H9 (cell line): Measurements from ENCODE around the gene CEP68. TPM values are rescaled to one million over a fixed set of nuclear protein-coding genes. Genes with fewer than 3 reads are reported as not detected.

Experiments used
- DNase-seq: peaks from one replicate; pipeline ENCODE4 v3.0.0-alpha.2; 2017
- H2AFZ ChIP-seq: one replicate; pipeline ENCODE4 v1.6.1; 2013; ENCODE audit warnings: mild to moderate bottlenecking, low read length, control low read depth, moderate library complexity
- H2AK5ac ChIP-seq: 2 replicates; pipeline ENCODE4 v1.6.1; 2013; ENCODE audit warnings: low read length, control low read depth, mixed read lengths; ENCODE audit not compliant: insufficient read length
- H2BK120ac ChIP-seq: one replicate; pipeline ENCODE4 v1.6.1; 2013; ENCODE audit warnings: low read depth, mild to moderate bottlenecking, low read length, control low read depth, inconsistent platforms; ENCODE audit not compliant: poor library complexity, severe bottlenecking
- H2BK12ac ChIP-seq: 2 replicates; pipeline ENCODE4 v1.6.1; 2013; ENCODE audit warnings: low read length, control low read depth, mixed read lengths, low read depth; ENCODE audit not compliant: insufficient read length
- H2BK15ac ChIP-seq: 2 replicates; pipeline ENCODE4 v1.6.1; 2013; ENCODE audit warnings: low read depth, low read length, control low read depth
- H2BK20ac ChIP-seq: one replicate; pipeline ENCODE4 v1.6.1; 2013; ENCODE audit warnings: low read depth, mild to moderate bottlenecking, low read length, control low read depth, inconsistent platforms; ENCODE audit not compliant: poor library complexity, severe bottlenecking
- H2BK5ac ChIP-seq: 2 replicates; pipeline ENCODE4 v1.6.1; 2013; ENCODE audit warnings: low read length, control low read depth, mixed read lengths; ENCODE audit not compliant: insufficient read length
- H3K14ac ChIP-seq: 2 replicates; pipeline ENCODE4 v1.6.1; 2013; ENCODE audit warnings: low read length, control low read depth; ENCODE audit not compliant: insufficient read depth
- H3K18ac ChIP-seq: 2 replicates; pipeline ENCODE4 v1.6.1; 2013; ENCODE audit warnings: low read depth, mild to moderate bottlenecking, mixed read lengths, low read length, control low read depth; ENCODE audit not compliant: insufficient read length
- H3K23ac ChIP-seq: 2 replicates; pipeline ENCODE4 v1.6.1; 2013; ENCODE audit warnings: low read length, control low read depth, mixed read lengths, low read depth; ENCODE audit not compliant: insufficient read length
- H3K23me2 ChIP-seq: 2 replicates; pipeline ENCODE4 v1.6.1; 2013; ENCODE audit warnings: low read depth, mild to moderate bottlenecking, mixed read lengths, low read length, control low read depth; ENCODE audit not compliant: insufficient read length, poor library complexity, severe bottlenecking
- H3K27ac ChIP-seq: 2 replicates; pipeline ENCODE4 v1.5.1; 2013; ENCODE audit warnings: low read length, control low read depth, mixed read lengths, low read depth; ENCODE audit not compliant: insufficient read length
- H3K27me3 ChIP-seq: 2 replicates; pipeline ENCODE4 v1.6.1; 2013; ENCODE audit warnings: low read length, control low read depth, inconsistent platforms; ENCODE audit not compliant: insufficient read depth
- H3K4ac ChIP-seq: 2 replicates; pipeline ENCODE4 v1.6.1; 2013; ENCODE audit warnings: low read depth, mild to moderate bottlenecking, control low read depth, inconsistent platforms, low read length, moderate library complexity
- H3K4me1 ChIP-seq: 2 replicates; pipeline ENCODE4 v1.6.1; 2013; ENCODE audit warnings: low read length, control low read depth, inconsistent platforms; ENCODE audit not compliant: insufficient read depth
- H3K4me2 ChIP-seq: 2 replicates; pipeline ENCODE4 v1.6.1; 2013; ENCODE audit warnings: low read length, control low read depth, mixed read lengths; ENCODE audit not compliant: insufficient read length, insufficient read depth
- H3K56ac ChIP-seq: 2 replicates; pipeline ENCODE4 v1.6.1; 2013; ENCODE audit warnings: low read depth, mild to moderate bottlenecking, mixed read lengths, low read length, control low read depth; ENCODE audit not compliant: insufficient read length
- H3K79me1 ChIP-seq: 2 replicates; pipeline ENCODE4 v1.6.1; 2013; ENCODE audit warnings: low read depth, mild to moderate bottlenecking, moderate library complexity, low read length, control low read depth, inconsistent platforms; ENCODE audit not compliant: insufficient read depth, poor library complexity, severe bottlenecking
- H3K79me2 ChIP-seq: 2 replicates; pipeline ENCODE4 v1.6.1; 2013; ENCODE audit warnings: low read length, control low read depth, inconsistent platforms; ENCODE audit not compliant: insufficient read depth
- H3K9ac ChIP-seq: 2 replicates; pipeline ENCODE4 v1.6.1; 2013; ENCODE audit warnings: low read length, control low read depth, mixed read lengths; ENCODE audit not compliant: insufficient read length; ENCODE audit errors: extremely low read depth
- H3K9me3 ChIP-seq: one replicate; pipeline ENCODE4 v1.6.1; 2013; ENCODE audit warnings: low read depth, low read length, inconsistent platforms; ENCODE audit not compliant: control insufficient read depth
- H3T11ph ChIP-seq: one replicate; pipeline ENCODE4 v1.6.1; 2013; ENCODE audit warnings: mild to moderate bottlenecking, low read length, control low read depth, inconsistent platforms
- H4K20me1 ChIP-seq: one replicate; pipeline ENCODE4 v1.6.1; 2013; ENCODE audit not compliant: control insufficient read depth, insufficient read length, insufficient read depth
- H4K5ac ChIP-seq: 2 replicates; pipeline ENCODE4 v1.6.1; 2013; ENCODE audit warnings: low read depth, mild to moderate bottlenecking, mixed read lengths, low read length, control low read depth; ENCODE audit not compliant: insufficient read length
- H4K8ac ChIP-seq: replicated peaks from 2 replicates; pipeline ENCODE4 v1.6.1; 2013; ENCODE audit warnings: low read length, control low read depth, mixed read lengths, low read depth; ENCODE audit not compliant: insufficient read length
- H4K91ac ChIP-seq: 2 replicates; pipeline ENCODE4 v1.6.1; 2013; ENCODE audit warnings: low read depth, mild to moderate bottlenecking, moderate library complexity, mixed read lengths, low read length, control low read depth; ENCODE audit not compliant: insufficient read length
- H3K27ac Mint-ChIP-seq, 3 experiments: 2 replicates in 2 of 3; 3 replicates in 1 of 3; pipeline ENCODE4 v1.8.0; 2020 to 2021; ENCODE audit warnings: mixed read lengths in 3 of 3, mild to moderate bottlenecking in 1 of 3, moderate library complexity in 1 of 3
- H3K27me3 Mint-ChIP-seq: 2 replicates; pipeline ENCODE4 v1.8.0; 2021; ENCODE audit warnings: low read depth, mild to moderate bottlenecking, moderate library complexity, mixed read lengths
- H3K36me3 Mint-ChIP-seq, 3 experiments: 2 replicates in 2 of 3; 3 replicates in 1 of 3; pipeline ENCODE4 v1.8.0; 2020 to 2021; ENCODE audit warnings: low read depth in 3 of 3, mixed read lengths in 3 of 3; ENCODE audit not compliant: insufficient read depth in 1 of 3
- H3K4me1 Mint-ChIP-seq, 2 experiments: 2 replicates each; pipeline ENCODE4 v1.8.0; 2020; ENCODE audit warnings: mixed read lengths in 2 of 2
- H3K4me3 Mint-ChIP-seq, 2 experiments: 2 replicates in 1 of 2; 3 replicates in 1 of 2; pipeline ENCODE4 v1.8.0; 2020 to 2021; ENCODE audit warnings: mild to moderate bottlenecking in 2 of 2, mixed read lengths in 2 of 2, moderate library complexity in 1 of 2
- H3K9me3 Mint-ChIP-seq, 2 experiments: 2 replicates in 1 of 2; 3 replicates in 1 of 2; pipeline ENCODE4 v1.8.0; 2020; ENCODE audit warnings: mild to moderate bottlenecking in 2 of 2, mixed read lengths in 2 of 2, moderate library complexity in 1 of 2
- WGBS: extraction: QIAGEN DNeasy Blood & Tissue Kit; methylation state at CpG from one replicate; pipeline ENCODE4 v1.1.7; 2013; ENCODE audit warnings: missing lambda C conversion rate, low lambda C conversion rate, mixed read lengths; ENCODE audit not compliant: insufficient read length; ENCODE audit errors: extremely low coverage; 5-methylcytosine and 5-hydroxymethylcytosine counted together
- total RNA-seq: library from RNA; stranded (reverse); gene quantifications from 2 replicates; pipeline ENCODE4 v1.2.1, GENCODE V29; 2021
- TF ChIP-seq, protein P1 (sequence below): fragments of 200-600 bp; sonication (generic); conservative IDR thresholded peaks from 3 replicates; pipeline ENCODE4 v1.8.0; 2021; ENCODE audit warnings: antibody characterized with exemption, mild to moderate bottlenecking

The CEP68 gene
- total RNA-seq, 1 experiment from 2014 or later = 20.2 TPM

- H3K4me1 ChIP-seq = peaks cover 3% of the 10 kb centered on the region; the same call in 1 of the 2 replicates
- no peak overlapping the region for H3K27ac ChIP-seq
- H3K4ac ChIP-seq = no peak overlapping the region
- H3K9me3 ChIP-seq = peaks cover 2% of the 10 kb centered on the region
- H3K23ac ChIP-seq = no peak overlapping the region
- TF ChIP-seq, protein P1, sequence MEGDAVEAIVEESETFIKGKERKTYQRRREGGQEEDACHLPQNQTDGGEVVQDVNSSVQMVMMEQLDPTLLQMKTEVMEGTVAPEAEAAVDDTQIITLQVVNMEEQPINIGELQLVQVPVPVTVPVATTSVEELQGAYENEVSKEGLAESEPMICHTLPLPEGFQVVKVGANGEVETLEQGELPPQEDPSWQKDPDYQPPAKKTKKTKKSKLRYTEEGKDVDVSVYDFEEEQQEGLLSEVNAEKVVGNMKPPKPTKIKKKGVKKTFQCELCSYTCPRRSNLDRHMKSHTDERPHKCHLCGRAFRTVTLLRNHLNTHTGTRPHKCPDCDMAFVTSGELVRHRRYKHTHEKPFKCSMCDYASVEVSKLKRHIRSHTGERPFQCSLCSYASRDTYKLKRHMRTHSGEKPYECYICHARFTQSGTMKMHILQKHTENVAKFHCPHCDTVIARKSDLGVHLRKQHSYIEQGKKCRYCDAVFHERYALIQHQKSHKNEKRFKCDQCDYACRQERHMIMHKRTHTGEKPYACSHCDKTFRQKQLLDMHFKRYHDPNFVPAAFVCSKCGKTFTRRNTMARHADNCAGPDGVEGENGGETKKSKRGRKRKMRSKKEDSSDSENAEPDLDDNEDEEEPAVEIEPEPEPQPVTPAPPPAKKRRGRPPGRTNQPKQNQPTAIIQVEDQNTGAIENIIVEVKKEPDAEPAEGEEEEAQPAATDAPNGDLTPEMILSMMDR = no peak
- no peaks in the 10 kb centered on the region for H4K20me1 ChIP-seq
- Mint-ChIP-seq H3K4me1 (peaks cover 20 to 40% of the 10 kb centered on the region in 2 experiments), H3K27me3 (peaks cover 8% of the 10 kb centered on the region; the same call in 1 of the 2 replicates), H3K36me3 (peaks cover 14 to 22% (median 21%) of the 10 kb centered on the region in 3 experiments), H3K4me3 (no peak overlapping the region), H3K27ac (no peak overlapping the region), H3K9me3 (peaks cover 9 to 13% of the 10 kb centered on the region in 2 experiments)
- H3K79me1 ChIP-seq = peaks cover 3% of the 10 kb centered on the region
- no peak overlapping the region for H3K56ac ChIP-seq
- no peak for DNase-seq
- WGBS = no CpG with 5 or more reads among the region's 1 CpG
- peaks cover 6% of the 10 kb centered on the region; the same call in 1 of the 2 replicates for H3K79me2 ChIP-seq
- no peaks in the 10 kb centered on the region for H3K27me3 ChIP-seq
- H4K91ac ChIP-seq = no peak overlapping the region
- no peak overlapping the region for H2BK15ac ChIP-seq
- peaks cover 6% of the 10 kb centered on the region for H3K23me2 ChIP-seq
- H2BK20ac ChIP-seq = no peak overlapping the region
- no peak overlapping the region for H2BK12ac ChIP-seq
- no peak overlapping the region for H4K8ac ChIP-seq
- no peak overlapping the region for H2AK5ac ChIP-seq
- no peak overlapping the region for H3K14ac ChIP-seq
- H3K4me2 ChIP-seq = no peak overlapping the region
- no peak overlapping the region for H3T11ph ChIP-seq
- no peak overlapping the region for H4K5ac ChIP-seq
- no peak overlapping the region for H2AFZ ChIP-seq
- H2BK5ac ChIP-seq = no peak overlapping the region
- no peak overlapping the region for H3K18ac ChIP-seq
- H3K9ac ChIP-seq = no peak overlapping the region
- no peak overlapping the region for H2BK120ac ChIP-seq
Measured at GRCh38 chr2:65053199-65053598, 3.0 kb upstream of the CEP68 start.
